Cortex of kidney (tissue), 1 donor: Measurements from ENCODE around the gene DOCK3.
"Not testable (repeated sequence)": the region's sequence is repeated elsewhere in the genome, so short reads cannot be mapped to it uniquely, and the experiment has no call there.

Experiments used
- DNase-seq: peaks from one replicate; lab custom pipeline; 2025; lab: John Stamatoyannopoulos, UW

The DOCK3 gene

GRCh38 chr3:51216291-51216690 is 541.6 kb downstream of the DOCK3 start:
- no peak for DNase-seq

GRCh38 chr3:51221959-51222358 is 547.2 kb downstream of the DOCK3 start:
- no peak for DNase-seq

- DNase-seq = no peak
Observed at GRCh38 chr3:51224283-51224682, 549.6 kb downstream of the DOCK3 start.

GRCh38 chr3:51224843-51225242 is 550.1 kb downstream of the DOCK3 start:
- no peak for DNase-seq

- no peak for DNase-seq
Observed at GRCh38 chr3:51242939-51243338, 568.2 kb downstream of the DOCK3 start.

- DNase-seq = no peak
Observed at GRCh38 chr3:51243924-51244323, 569.2 kb downstream of the DOCK3 start.

GRCh38 chr3:51245867-51246266 is 571.1 kb downstream of the DOCK3 start:
- DNase-seq = no peak

GRCh38 chr3:51257870-51258269 is 583.1 kb downstream of the DOCK3 start:
- no peak for DNase-seq

- DNase-seq = not testable (repeated sequence)
Observed at GRCh38 chr3:51264166-51264565, 589.4 kb downstream of the DOCK3 start.

GRCh38 chr3:51268132-51268531 is 593.4 kb downstream of the DOCK3 start:
- DNase-seq = no peak

- DNase-seq = no peak
Observed at GRCh38 chr3:51269466-51269865, 594.7 kb downstream of the DOCK3 start.

- DNase-seq = no peak
Observed at GRCh38 chr3:51270559-51270958, 595.8 kb downstream of the DOCK3 start.

- DNase-seq = no peak
Observed at GRCh38 chr3:51271172-51271571, 596.4 kb downstream of the DOCK3 start.

- DNase-seq = no peak
Observed at GRCh38 chr3:51274052-51274451, 599.3 kb downstream of the DOCK3 start.

- DNase-seq = no peak
Observed at GRCh38 chr3:51275111-51275805, 600.5 kb downstream of the DOCK3 start.

GRCh38 chr3:51276046-51276445 is 601.3 kb downstream of the DOCK3 start:
- no peak for DNase-seq

- DNase-seq = no peak
Observed at GRCh38 chr3:51279448-51279847, 604.7 kb downstream of the DOCK3 start.

- DNase-seq = no peak
Observed at GRCh38 chr3:51280176-51280575, 605.4 kb downstream of the DOCK3 start.

- no peak for DNase-seq
Observed at GRCh38 chr3:51282931-51283330, 608.2 kb downstream of the DOCK3 start.

- DNase-seq = no peak
Observed at GRCh38 chr3:51283421-51283820, 608.7 kb downstream of the DOCK3 start.

GRCh38 chr3:51295625-51296024 is 620.9 kb downstream of the DOCK3 start:
- no peak for DNase-seq

- DNase-seq = no peak
Observed at GRCh38 chr3:51297333-51297732, 622.6 kb downstream of the DOCK3 start.

- no peak for DNase-seq
Observed at GRCh38 chr3:51304230-51304629, 629.5 kb downstream of the DOCK3 start.

- DNase-seq = no peak
Observed at GRCh38 chr3:51306093-51306492, 631.4 kb downstream of the DOCK3 start.
